BJ (cell line): Measurements from ENCODE around the gene CD93. TPM values are rescaled to one million over a fixed set of nuclear protein-coding genes. Genes with fewer than 3 reads are reported as not detected.

ENCODE experiments used
- CTCF ChIA-PET: fragments of 350-600 bp; formaldehyde crosslinking; extraction: SDS; loops from one replicate; lab custom pipeline; 2021; ENCODE audit warnings: antibody characterized with exemption, inconsistent platforms; lab: Yijun Ruan, JAX
- POLR2A ChIA-PET: fragments of 300-600 bp; sonication (Branson Sonifier 250); formaldehyde crosslinking; extraction: SDS; loops from one replicate; lab custom pipeline; 2021; ENCODE audit warnings: antibody characterized with exemption; lab: Charles Lee
- DNase-seq: peaks from one replicate; pipeline ENCODE4 v3.0.0-alpha.2; 2011; ENCODE audit warnings: low read depth
- H3K27me3 ChIP-seq: 2 replicates; pipeline ENCODE4 v1.6.0; 2011; ENCODE audit warnings: low read length; ENCODE audit not compliant: control insufficient read depth, insufficient read depth
- H3K36me3 ChIP-seq: 2 replicates; pipeline ENCODE4 v1.5.1; 2011; ENCODE audit warnings: low read length; ENCODE audit not compliant: control insufficient read depth, insufficient read depth
- H3K4me3 ChIP-seq: 2 replicates; pipeline ENCODE4 v1.5.1; 2011; ENCODE audit warnings: low read depth, mild to moderate bottlenecking, control low read depth, low read length
- CTCF ChIP-seq: IDR thresholded peaks from 2 replicates; pipeline ENCODE4 v1.5.1; 2011; ENCODE audit warnings: low read depth, mild to moderate bottlenecking, control low read depth, inconsistent platforms, low read length, moderate library complexity; ENCODE audit not compliant: insufficient read depth
- polyA plus RNA-seq: library from polyadenylated mRNA; depleted of rRNA; stranded (reverse); fragments of >200 nt; gene quantifications from 2 replicates; pipeline ENCODE4 v1.2.3, GENCODE V29; 2011

Gene CD93
- polyA plus RNA-seq, 1 experiment: not detected

- no peak overlapping the region for H3K4me3 ChIP-seq
- POLR2A ChIA-PET: no interaction called here
- no peaks in the 10 kb centered on the region for H3K27me3 ChIP-seq
- no peak for DNase-seq
- CTCF ChIA-PET: interaction anchor here (1.1 to 2.1 kb wide), 2 partner anchors 9 to 366 kb away, joined by 3 to 10 read pairs; no protein-coding TSS in a partner anchor
- no peak for TF ChIP-seq CTCF
- no peaks in the 10 kb centered on the region for H3K36me3 ChIP-seq
These were observed 26.3 kb downstream of the CD93 start for GRCh38 chr20:23059846-23060245.

- ChIA-PET POLR2A (no interaction called here), CTCF (interaction anchor here (2.1 kb wide), 1 partner anchor 8 kb away, joined by 10 read pairs; no protein-coding TSS in a partner anchor)
- TF ChIP-seq CTCF: no peak
These were observed 27.1 kb downstream of the CD93 start for GRCh38 chr20:23059001-23059400.

GRCh38 chr20:23058240-23058639, 27.9 kb downstream of the CD93 start:
- CTCF ChIA-PET: interaction anchor here (1.2 kb wide), 1 partner anchor 177 kb away, joined by 5 read pairs; no protein-coding TSS in a partner anchor
- Histone ChIP-seq H3K4me3 (no peak overlapping the region), H3K36me3 (no peaks in the 10 kb centered on the region), H3K27me3 (no peaks in the 10 kb centered on the region)
- POLR2A ChIA-PET: interaction anchor here (0.6 kb wide), 1 partner anchor 310 kb away, joined by 3 read pairs; no protein-coding TSS in a partner anchor
- no peak for TF ChIP-seq CTCF
- DNase-seq: no peak

More at GRCh38 chr20:23059001-23059400, 27.1 kb downstream of the CD93 start:
- H3K27me3 ChIP-seq: no peaks in the 10 kb centered on the region
- H3K4me3 ChIP-seq: no peak overlapping the region
- no peaks in the 10 kb centered on the region for H3K36me3 ChIP-seq
- DNase-seq: no peak

- Histone ChIP-seq H3K36me3 (no peaks in the 10 kb centered on the region), H3K27me3 (peaks cover 18% of the 10 kb centered on the region), H3K4me3 (no peak overlapping the region)
- no peak for DNase-seq
- POLR2A ChIA-PET: no interaction called here
- CTCF ChIA-PET: interaction anchor here (1.1 kb wide), 1 partner anchor 183 kb away, joined by 3 read pairs; no protein-coding TSS in a partner anchor
- TF ChIP-seq CTCF: no peak
These were observed 33.2 kb downstream of the CD93 start for GRCh38 chr20:23052904-23053303.

- DNase-seq: no peak
- H3K27me3 ChIP-seq: peaks cover 27% of the 10 kb centered on the region
- peak; percentile 55 for TF ChIP-seq CTCF
- POLR2A ChIA-PET: no interaction called here
- H3K4me3 ChIP-seq: peak overlapping the region; percentile 22
- no peaks in the 10 kb centered on the region for H3K36me3 ChIP-seq
- CTCF ChIA-PET: interaction anchor here (0.6 to 2.6 kb wide), 15 partner anchors 9 to 1826 kb away, joined by 3 to 10 read pairs (median 4); no protein-coding TSS in a partner anchor
These were observed 35.1 kb downstream of the CD93 start for GRCh38 chr20:23050847-23051627.
